Stimulated activated CD4-positive, alpha-beta T cell treated with anti-CD3 and anti-CD28 coated beads, Interleukin-1b, Interleukin-23, amount 100 ng/mL, for 48 hours (primary cell): ENCODE measurements around the gene SFSWAP.

Experiments
- DNase-seq: peaks from one replicate; pipeline ENCODE4 v3.0.0-alpha.2; 2020

Gene SFSWAP

GRCh38 chr12:131818821-131819585, 108.1 kb downstream of the SFSWAP start:
- no peak for DNase-seq

- no peak for DNase-seq
Measured at GRCh38 chr12:131824450-131824849, 113.6 kb downstream of the SFSWAP start.

- no peak for DNase-seq
Measured at GRCh38 chr12:131825146-131825892, 114.4 kb downstream of the SFSWAP start.

- DNase-seq: no peak
Measured at GRCh38 chr12:131826097-131826928, 115.4 kb downstream of the SFSWAP start.

- no peak for DNase-seq
Measured at GRCh38 chr12:131827961-131828534, 117.2 kb downstream of the SFSWAP start, which contains the start of gene MMP17. TSS of gene MMP17 (plus strand) at chr12:131828393. CDS start at chr12:131828495, 102 bp downstream.

GRCh38 chr12:131828671-131829355, 117.9 kb downstream of the SFSWAP start:
- no peak for DNase-seq

- no peak for DNase-seq
Measured at GRCh38 chr12:131829356-131829747, 118.5 kb downstream of the SFSWAP start.

GRCh38 chr12:131829791-131830334, 119.0 kb downstream of the SFSWAP start:
- no peak for DNase-seq

GRCh38 chr12:131830335-131830913, 119.5 kb downstream of the SFSWAP start:
- no peak for DNase-seq

- no peak for DNase-seq
Measured at GRCh38 chr12:131830914-131831571, 120.2 kb downstream of the SFSWAP start.

GRCh38 chr12:131831635-131832041, 120.7 kb downstream of the SFSWAP start:
- no peak for DNase-seq

- no peak for DNase-seq
Measured at GRCh38 chr12:131832321-131833231, 121.7 kb downstream of the SFSWAP start.

GRCh38 chr12:131833288-131833895, 122.5 kb downstream of the SFSWAP start:
- DNase-seq: no peak

GRCh38 chr12:131833896-131834641, 123.2 kb downstream of the SFSWAP start:
- no peak for DNase-seq

GRCh38 chr12:131834798-131835615, 124.1 kb downstream of the SFSWAP start:
- DNase-seq: no peak

GRCh38 chr12:131835616-131836171, 124.8 kb downstream of the SFSWAP start:
- DNase-seq: no peak

GRCh38 chr12:131836193-131836592, 125.3 kb downstream of the SFSWAP start:
- DNase-seq: no peak
